WI38 (cell line): Measurements from ENCODE around the gene MEMO1.

Experiments
- H3K4me3 ChIP-seq: 2 replicates; pipeline ENCODE4 v1.5.1; 2011; ENCODE audit warnings: low read depth, mild to moderate bottlenecking, control low read depth, low read length
- CTCF ChIP-seq: IDR thresholded peaks from 2 replicates; pipeline ENCODE4 v1.5.1; 2012; ENCODE audit warnings: low read depth, mild to moderate bottlenecking, control low read depth, low read length

The MEMO1 gene

GRCh38 chr2:32012872-32013271, 2.1 kb upstream of the MEMO1 start:
- no peak for TF ChIP-seq CTCF
- H3K4me3 ChIP-seq: no peak overlapping the region

GRCh38 chr2:32011485-32011960, 715 bp upstream of the MEMO1 start:
- no peak for TF ChIP-seq CTCF
- peak overlapping the region; percentile 77 for H3K4me3 ChIP-seq

- H3K4me3 ChIP-seq: peak overlapping the region; percentile 77
Observed at GRCh38 chr2:32010280-32010669, 533 bp downstream of the MEMO1 start.

GRCh38 chr2:32009516-32010256, 1.1 kb downstream of the MEMO1 start:
- peak overlapping the region; percentile 90 for H3K4me3 ChIP-seq
- TF ChIP-seq CTCF: no peak

GRCh38 chr2:32008805-32009515, 1.8 kb downstream of the MEMO1 start:
- H3K4me3 ChIP-seq: peak overlapping the region; percentile 90
- TF ChIP-seq CTCF: no peak

- TF ChIP-seq CTCF: no peak
- no peak overlapping the region for H3K4me3 ChIP-seq
Observed at GRCh38 chr2:32007121-32007391, 3.8 kb downstream of the MEMO1 start.

GRCh38 chr2:32005371-32005976, 5.3 kb downstream of the MEMO1 start:
- H3K4me3 ChIP-seq: no peak overlapping the region
- no peak for TF ChIP-seq CTCF
